HFF-Myc (cell line): Measurements from ENCODE around the gene FARP1.

Experiments used
- DNase-seq: peaks from one replicate; pipeline ENCODE4 v3.0.0-alpha.2; 2011; ENCODE audit warnings: low read depth; ENCODE audit errors: extremely low read depth
- H3K4me3 ChIP-seq: replicated peaks from 2 replicates; pipeline ENCODE4 v1.5.1; 2011; ENCODE audit warnings: low read depth, mild to moderate bottlenecking, control low read depth, low read length
- TF ChIP-seq, protein P1 (sequence below): IDR thresholded peaks from 2 replicates; pipeline ENCODE4 v1.5.1; 2012; ENCODE audit warnings: mild to moderate bottlenecking, low read depth, low read length, control low read depth; ENCODE audit errors: missing control alignments

FARP1 gene

DNA sequence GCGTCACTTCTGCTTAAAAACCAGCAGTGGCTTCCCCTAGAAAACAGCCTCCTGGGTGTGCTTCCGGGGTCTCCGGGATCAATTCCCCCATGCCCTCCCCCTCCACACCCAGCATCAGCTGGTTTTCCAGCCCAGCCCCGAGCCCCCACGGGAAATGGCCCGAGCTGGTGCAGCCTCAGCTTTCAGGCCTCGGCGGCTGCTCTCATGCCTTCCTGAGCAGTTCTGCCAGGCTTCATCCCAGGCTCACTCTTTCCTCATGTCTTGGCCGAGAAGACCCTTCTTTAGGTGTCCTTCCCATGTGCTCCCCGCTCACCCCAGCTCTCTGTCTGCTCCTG, 137.2 kb downstream of the FARP1 start:
- DNase-seq = no peak
- TF ChIP-seq, protein P1, sequence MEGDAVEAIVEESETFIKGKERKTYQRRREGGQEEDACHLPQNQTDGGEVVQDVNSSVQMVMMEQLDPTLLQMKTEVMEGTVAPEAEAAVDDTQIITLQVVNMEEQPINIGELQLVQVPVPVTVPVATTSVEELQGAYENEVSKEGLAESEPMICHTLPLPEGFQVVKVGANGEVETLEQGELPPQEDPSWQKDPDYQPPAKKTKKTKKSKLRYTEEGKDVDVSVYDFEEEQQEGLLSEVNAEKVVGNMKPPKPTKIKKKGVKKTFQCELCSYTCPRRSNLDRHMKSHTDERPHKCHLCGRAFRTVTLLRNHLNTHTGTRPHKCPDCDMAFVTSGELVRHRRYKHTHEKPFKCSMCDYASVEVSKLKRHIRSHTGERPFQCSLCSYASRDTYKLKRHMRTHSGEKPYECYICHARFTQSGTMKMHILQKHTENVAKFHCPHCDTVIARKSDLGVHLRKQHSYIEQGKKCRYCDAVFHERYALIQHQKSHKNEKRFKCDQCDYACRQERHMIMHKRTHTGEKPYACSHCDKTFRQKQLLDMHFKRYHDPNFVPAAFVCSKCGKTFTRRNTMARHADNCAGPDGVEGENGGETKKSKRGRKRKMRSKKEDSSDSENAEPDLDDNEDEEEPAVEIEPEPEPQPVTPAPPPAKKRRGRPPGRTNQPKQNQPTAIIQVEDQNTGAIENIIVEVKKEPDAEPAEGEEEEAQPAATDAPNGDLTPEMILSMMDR = no peak
- H3K4me3 ChIP-seq = no peak overlapping the region

DNA sequence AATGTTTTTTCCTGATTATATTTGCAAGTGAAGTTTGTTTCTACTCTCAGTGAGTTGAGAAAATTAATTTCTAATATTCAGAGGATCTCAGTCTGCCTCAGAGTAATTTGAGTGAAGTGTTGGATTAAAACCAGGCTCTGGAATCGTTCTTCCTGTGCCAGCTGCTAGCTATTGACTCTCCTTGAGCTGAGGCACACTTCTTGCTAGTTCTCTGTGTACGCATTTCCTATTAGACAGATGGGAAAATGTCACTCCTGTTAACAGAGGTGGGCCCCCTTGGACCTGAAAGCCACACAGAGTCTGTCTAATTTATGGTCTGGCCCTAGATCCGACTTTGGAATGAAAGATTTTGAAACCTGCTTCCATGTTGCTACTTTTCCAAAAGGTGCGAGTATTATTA, 141.8 kb downstream of the FARP1 start:
- no peak overlapping the region for H3K4me3 ChIP-seq
- TF ChIP-seq, protein P1 = no peak
- DNase-seq = no peak

DNA sequence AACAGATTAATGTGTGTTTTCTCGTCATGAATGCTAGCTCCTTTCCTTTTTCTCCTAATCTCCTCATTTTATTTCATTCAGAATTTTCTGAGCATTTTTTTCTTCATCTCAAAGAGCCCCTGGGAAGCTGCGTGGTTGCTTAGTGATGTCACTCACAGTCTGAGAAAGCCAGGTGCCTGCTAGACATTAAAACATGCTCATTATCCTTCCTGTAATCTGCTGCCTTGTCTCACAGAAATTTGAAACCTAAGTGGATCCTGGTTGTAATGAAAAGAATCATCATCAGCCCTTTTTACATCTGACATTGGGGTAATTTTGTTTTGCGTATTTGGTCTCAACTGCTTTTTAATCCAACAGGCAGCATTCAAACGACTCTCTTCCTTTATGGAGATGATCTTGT, 142.4 kb downstream of the FARP1 start:
- DNase-seq = no peak
- TF ChIP-seq, protein P1 = no peak
- H3K4me3 ChIP-seq = no peak overlapping the region

DNA sequence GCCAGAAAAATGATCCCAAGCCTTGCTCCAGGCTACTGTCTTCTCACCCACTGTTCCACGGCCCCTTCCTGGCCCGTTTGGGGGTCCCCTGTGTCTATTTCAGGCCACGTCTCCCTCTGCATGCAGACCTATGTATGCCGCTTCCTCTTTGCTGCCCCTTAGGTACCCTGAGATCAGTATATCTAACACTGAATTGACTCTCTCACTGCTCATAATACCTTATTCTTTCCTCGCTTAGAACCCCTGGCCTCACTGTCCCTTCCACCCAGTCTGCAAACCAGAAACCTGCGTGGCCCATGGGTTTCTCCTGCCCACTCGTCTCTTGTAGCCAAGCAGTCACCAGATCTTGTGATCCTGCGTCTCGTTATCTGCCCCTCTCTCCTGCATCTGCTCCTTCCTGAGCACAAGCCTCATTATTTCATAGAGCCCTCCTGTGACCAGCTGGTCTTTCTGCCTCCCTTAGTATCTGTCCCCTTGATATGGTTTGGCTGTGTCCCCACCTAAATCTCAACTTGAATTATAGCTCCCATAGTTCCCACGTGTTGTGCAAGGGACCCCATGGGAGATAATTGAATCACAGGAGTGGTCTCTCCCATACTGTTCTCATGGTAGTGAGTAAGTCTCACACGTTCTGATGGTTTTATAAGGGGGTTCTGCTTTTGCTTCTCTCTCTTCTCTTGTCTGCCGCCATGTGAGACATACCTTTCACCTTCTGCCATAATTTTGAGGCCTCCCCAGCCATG, 143.1 kb downstream of the FARP1 start:
- no peak for DNase-seq
- H3K4me3 ChIP-seq = no peak overlapping the region
- TF ChIP-seq, protein P1 = no peak

DNA sequence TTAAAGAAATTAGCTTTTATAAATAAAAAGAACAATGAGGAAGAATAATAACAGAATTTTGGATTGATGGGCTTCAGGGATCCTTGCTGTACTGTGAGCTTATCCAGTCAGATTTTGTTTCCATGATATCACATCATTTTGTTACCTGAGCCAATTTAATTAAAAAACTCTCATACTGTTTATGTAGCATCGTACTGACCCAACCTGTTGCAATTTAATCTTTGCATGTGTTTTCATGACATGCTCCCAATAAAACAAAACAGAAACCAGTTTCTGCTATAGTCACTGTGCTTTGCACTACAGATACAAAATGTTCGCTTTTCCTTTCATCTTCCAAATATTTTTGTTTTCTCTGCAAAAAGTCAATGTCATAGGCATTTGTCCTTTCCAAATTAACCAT, 143.9 kb downstream of the FARP1 start:
- H3K4me3 ChIP-seq = no peak overlapping the region
- TF ChIP-seq, protein P1 = no peak
- DNase-seq = no peak

DNA sequence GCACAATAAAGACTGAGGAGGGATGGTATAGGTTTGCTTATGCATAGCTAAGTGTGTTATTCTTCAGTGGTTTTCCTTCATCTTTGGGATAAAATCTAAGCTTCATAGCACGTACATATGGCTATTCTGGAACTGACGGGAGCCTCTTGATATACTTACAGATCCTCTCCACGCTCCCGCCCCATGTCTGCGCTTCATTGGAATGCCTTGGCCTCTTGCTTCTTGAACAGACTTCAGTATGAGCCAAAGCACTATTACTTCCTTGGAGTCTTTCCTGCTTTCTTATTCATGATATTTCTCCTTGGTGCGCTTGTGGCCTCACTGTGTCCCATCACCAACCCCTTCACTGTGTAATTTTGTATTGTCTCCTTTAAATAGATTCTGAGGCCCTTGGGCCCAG, 145.3 kb downstream of the FARP1 start:
- no peak for DNase-seq
- TF ChIP-seq, protein P1 = no peak
- no peak overlapping the region for H3K4me3 ChIP-seq
